GM21528 (cell line): ENCODE measurements around the gene PAXIP1.
"Not testable (repeated sequence)": the region's sequence is repeated elsewhere in the genome, so short reads cannot be mapped to it uniquely, and the experiment has no call there.

Source experiments
- ATAC-seq: cut with Tn5 transposase; IDR thresholded peaks from one replicate; pipeline ENCODE4 v1.9.1; 2021; ENCODE audit warnings: mild to moderate bottlenecking, moderate library complexity; ENCODE audit not compliant: unreplicated experiment, low FRiP score

The PAXIP1 gene

GRCh38 chr7:155003092-155003375, at the start of gene PAXIP1:
PAXIP1 (minus strand) TSS chr7:155003124; CDS start chr7:155002929, 195 bp downstream.
- ATAC-seq: peak; percentile 66

DNA sequence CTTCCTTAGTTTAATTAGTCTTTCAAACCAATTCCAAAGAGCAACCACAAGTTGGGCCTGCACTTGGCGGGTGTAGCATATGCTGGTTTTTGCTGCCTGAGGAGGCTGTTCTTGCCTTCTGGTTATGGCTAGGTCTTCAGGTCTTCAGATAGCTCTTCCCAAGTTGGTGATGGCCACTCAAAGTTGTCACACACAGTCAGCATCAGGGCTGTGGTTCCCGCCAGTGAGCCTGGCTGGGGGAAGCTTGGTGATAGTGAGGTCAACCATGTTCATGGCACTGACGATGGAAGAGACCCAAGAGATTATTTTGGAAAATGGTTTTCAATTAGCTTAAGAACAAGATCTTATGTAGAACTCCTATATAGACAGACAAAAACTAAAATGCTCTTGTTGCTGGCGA, 48.4 kb upstream of the PAXIP1 start:
- no peak for ATAC-seq

DNA sequence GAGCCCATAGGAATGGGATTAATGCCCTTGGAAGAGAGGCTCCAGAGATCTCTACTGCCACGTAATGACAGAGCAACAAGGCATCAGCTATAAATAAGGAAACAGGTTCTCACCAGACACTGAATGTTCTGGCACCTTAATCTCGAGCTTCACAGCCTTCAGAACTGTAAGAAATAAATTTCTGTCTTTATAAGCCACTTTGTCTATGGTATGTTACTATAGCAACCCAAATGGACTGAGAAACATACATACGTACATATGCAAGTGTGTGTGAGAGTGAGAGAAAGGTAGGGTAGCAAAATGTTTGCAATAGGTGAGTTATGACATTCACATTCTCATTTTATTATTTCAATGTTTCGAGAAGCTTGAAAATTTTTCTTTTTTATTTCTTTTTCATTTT, 45.1 kb upstream of the PAXIP1 start:
- ATAC-seq: no peak

- no peak for ATAC-seq
These were observed 40.8 kb upstream of the PAXIP1 start for GRCh38 chr7:155043756-155044155.

DNA sequence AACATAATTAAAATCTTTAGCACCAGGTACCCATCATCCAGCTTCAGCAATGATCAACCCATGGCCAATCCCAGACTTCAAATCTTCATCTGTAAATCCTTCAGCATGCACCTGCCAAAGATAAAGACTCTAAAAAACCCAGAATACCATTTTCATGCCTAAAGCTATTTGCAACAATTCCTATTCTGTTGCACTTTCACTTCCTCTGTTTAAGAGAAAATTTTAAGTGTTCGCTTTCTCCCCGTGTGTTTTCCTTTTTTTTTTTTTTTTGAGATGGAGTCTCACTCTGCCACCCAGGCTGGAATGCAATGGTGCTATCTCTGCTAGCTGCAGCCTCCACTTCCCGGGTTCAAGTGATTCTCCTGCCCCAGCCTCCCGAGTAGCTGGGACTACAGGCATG, 35.4 kb upstream of the PAXIP1 start:
- no peak for ATAC-seq

GRCh38 chr7:155034495-155034894, 31.6 kb upstream of the PAXIP1 start:
- ATAC-seq: not testable (repeated sequence)

DNA sequence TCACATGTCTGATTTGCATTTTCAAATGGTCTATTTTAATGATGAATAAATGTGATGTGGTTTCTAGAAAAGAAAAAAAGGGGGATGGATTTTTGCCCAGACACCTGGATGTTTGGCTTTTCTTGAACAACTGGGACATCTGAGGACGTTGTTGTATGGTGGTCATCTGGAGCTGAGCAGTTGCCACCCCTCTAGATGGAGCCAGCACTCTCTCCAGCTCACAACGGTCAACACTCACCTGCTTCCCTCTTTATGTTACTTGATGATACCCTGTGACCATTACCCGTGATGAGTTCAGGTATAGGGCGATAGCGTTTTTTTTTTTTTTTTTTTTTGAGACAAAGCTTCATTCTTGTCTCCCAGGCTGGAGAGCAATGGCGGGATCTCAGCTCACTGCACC, 30.1 kb upstream of the PAXIP1 start:
- no peak for ATAC-seq

GRCh38 chr7:155027879-155028278, 25.0 kb upstream of the PAXIP1 start:
- ATAC-seq: no peak

DNA sequence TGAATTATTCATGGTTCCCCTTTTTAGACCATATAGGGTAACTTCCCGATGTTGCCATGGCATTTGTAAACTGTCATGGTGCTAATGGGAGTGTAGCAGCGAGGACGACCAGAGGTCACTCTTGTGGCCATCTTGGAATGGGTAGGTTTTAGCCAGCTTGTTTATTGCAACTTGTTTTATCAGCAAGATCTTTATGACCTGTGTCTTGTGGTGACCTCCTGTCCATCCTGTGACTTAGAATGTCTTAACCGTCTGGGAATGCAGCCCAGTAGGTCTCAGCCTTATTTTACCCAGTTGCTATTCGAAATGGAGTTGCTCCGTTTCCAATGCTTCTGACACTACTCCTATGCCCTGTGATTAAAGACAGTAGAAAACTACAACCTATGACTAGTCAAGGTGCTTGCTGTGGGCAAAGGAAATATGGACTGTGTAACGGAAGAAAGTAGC, 18.8 kb upstream of the PAXIP1 start:
- ATAC-seq: no peak

- no peak for ATAC-seq
These were observed 18.1 kb upstream of the PAXIP1 start for GRCh38 chr7:155020996-155021395.

DNA sequence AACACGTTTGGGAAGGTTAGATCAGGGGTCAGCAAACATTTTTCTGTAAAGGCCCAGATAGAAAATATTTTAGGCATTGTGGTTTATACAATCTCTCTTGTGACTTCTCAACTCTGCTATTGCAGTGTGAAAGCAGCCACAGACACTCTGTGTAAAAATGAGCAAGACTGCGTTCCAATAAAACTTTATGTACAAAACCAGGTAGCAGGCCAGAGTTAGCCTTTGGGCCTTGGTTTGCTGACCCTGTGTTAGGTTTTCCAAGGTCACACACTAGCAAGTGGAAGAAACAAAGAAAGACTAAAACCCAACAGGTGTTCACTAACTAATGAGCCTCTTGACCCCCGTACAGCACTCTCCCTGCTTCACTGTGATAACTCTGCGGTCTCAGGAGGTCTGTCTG, 14.9 kb upstream of the PAXIP1 start:
- ATAC-seq: no peak

DNA sequence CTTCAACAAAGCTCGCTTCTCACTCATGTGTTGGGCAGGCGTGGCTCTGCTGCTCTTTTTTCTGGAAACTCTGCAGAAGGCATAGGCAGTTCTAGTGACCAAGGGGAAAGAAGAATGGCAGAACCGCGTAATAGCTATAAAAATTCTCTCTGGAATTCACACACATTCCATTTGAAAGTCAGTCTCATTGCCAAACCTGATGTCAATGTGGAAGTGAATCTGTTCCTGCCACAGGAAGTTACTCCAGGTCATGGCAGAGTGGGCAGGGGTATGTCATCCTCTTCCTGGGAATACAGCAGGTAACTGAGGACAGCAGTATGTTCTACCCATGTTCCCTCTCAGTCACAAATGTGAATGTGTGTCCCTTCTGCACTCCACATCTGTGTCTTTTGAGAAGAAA, 8.2 kb upstream of the PAXIP1 start:
- ATAC-seq: no peak

GRCh38 chr7:155009570-155010157, 6.7 kb upstream of the PAXIP1 start:
- ATAC-seq: no peak

GRCh38 chr7:155007947-155008346, 5.0 kb upstream of the PAXIP1 start:
- no peak for ATAC-seq

DNA sequence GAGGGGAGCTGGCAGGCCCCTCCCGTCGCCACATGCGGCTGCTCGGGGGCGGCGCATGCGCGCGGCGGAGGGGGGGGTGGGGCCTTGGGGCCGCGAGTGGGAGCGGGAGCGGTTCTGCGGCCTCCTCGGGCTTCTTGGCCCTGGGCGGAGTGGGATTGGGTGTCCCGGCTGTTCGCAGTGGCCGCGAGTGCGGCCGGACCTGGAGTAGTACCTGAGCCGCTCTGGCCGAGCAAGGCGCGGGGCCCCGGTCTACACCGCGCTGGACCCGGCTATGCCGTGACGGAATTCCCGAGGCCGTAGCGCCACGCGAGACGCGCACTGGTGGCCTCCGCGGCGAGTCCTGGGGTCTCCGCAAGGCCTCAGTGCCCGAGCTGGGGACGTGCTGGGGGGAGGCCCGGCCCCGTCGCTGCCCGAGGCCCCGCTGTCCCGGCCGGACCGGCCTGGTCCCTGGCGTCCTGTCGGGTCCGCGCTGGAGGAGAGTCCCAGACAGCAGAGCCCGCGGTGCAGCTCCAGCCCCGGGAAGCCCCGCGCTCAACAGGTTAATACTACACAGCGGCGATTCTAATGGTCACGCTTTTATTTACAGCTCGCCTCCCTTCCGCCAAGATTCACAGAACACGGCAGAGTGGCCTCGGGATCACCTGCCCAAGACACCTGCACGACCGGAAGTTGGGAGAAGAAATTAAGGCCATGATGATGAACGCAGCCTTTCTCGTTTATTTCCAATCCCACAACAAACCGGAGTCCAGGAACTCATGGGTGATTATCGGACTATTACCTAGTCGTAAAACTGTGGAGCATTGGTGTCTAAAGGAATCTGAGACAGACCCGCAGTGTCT, 671 bp upstream of the PAXIP1 start:
- peak; percentile 71 for ATAC-seq

DNA sequence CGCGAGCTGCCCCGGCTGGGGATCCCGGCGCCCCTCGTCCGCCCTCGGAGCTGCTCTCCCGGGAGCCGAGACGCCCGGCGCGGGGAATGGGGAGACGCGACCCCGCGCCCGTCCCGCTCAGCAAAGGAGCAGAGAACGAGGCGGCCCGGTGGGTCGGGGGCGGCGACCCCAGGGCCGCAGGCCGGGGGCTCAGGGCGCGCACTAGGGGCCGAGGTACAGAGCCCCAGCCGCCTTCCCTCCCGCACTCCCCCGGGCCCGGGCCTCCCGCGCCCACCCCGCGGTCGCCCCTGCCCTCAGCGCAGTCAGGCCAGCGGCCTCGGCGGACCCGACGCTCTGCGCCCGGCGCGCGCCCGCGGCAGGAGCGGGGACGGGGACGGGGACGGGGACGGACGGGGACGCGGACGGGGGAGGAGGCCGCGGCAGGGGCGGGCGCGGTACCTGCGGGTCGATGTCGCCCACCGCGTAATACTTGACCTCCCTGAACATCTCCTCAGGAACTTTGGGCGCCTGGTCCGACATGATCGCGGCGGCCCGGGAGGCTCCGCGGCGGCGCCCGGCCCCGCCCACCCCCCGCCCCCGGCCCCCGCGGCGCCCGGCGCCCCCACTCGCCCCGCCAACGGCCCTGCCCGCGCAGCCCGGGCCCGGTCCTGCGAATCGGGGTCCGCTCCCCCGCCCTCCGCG, 373 bp downstream of the PAXIP1 start:
- peak; percentile 48 for ATAC-seq

DNA sequence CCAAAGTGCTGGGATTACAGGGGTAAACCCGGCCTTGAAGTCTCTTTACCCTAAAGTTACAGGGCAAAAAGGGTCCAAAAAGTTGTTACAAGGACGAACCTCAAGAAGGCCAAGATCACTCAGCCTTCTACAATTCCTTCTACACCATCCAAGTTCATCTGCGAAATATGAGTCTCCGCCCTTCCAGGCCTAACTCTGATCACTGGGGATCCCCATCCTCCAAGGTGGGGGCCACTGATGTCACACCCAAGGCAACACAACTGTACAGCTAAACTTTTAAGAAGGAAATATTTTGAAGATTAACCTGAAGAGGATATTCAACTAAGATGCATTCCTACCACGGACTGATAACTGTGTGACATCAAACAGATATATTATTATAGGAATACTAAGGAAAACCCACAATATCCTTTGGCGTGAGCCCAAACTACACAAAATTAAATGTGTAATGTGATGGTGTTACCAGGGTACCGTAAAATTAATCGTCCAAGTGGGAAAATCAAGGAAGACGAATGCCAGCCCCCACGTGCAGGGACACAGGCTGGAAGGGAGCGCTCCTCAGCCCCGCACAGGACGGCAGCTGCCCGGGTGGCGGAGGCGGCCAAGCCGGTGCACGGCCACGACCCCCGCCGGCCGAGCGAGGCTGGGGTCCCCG, 1.0 kb downstream of the PAXIP1 start:
- ATAC-seq: peak; percentile 21

GRCh38 chr7:155000795-155001194, 2.1 kb downstream of the PAXIP1 start:
- no peak for ATAC-seq

- ATAC-seq: no peak
These were observed 4.4 kb downstream of the PAXIP1 start for GRCh38 chr7:154998481-154998880.

GRCh38 chr7:154997840-154998370, 5.0 kb downstream of the PAXIP1 start:
- no peak for ATAC-seq

- no peak for ATAC-seq
These were observed 6.2 kb downstream of the PAXIP1 start for GRCh38 chr7:154996756-154997155.
